WTC11 (cell line): Measurements from ENCODE around the gene NANOS1. TPM values are rescaled to one million over a fixed set of nuclear protein-coding genes. Genes with fewer than 3 reads are reported as not detected.

Source experiments
- ATAC-seq: fragments of 200-7000 bp; cut with Tn5 transposase; 2 replicates; pipeline ENCODE4 v1.10.0; 2021; ENCODE audit warnings: mild to moderate bottlenecking, moderate library complexity
- CTCF ChIA-PET: fragments of 300-600 bp; sonication (Branson Sonifier 250); formaldehyde crosslinking; loops from one replicate; lab custom pipeline; 2021; ENCODE audit warnings: antibody characterized with exemption; lab: Charles Lee
- POLR2A ChIA-PET: fragments of 350-600 bp; sonication (Branson Sonifier 250); formaldehyde crosslinking; loops from one replicate; lab custom pipeline; 2021; ENCODE audit warnings: antibody characterized with exemption; lab: Charles Lee
- DNase-seq: peaks from one replicate; pipeline ENCODE4 v3.0.0; 2021; ENCODE audit warnings: low spot score
- H3K27ac Mint-ChIP-seq: 2 replicates; pipeline ENCODE4 v1.8.0; 2021; ENCODE audit warnings: mixed read lengths
- H3K27me3 Mint-ChIP-seq: 2 replicates; pipeline ENCODE4 v1.8.0; 2021; ENCODE audit warnings: low read depth, mild to moderate bottlenecking, moderate library complexity, mixed read lengths
- H3K36me3 Mint-ChIP-seq: 2 replicates; pipeline ENCODE4 v1.8.0; 2021; ENCODE audit warnings: mixed read lengths
- H3K4me1 Mint-ChIP-seq: 2 replicates; pipeline ENCODE4 v1.8.0; 2022; ENCODE audit warnings: mixed read lengths
- H3K4me3 Mint-ChIP-seq: 2 replicates; pipeline ENCODE4 v1.8.0; 2021; ENCODE audit warnings: mild to moderate bottlenecking, moderate library complexity, mixed read lengths
- H3K9me3 Mint-ChIP-seq: 2 replicates; pipeline ENCODE4 v1.8.0; 2021; ENCODE audit warnings: mixed read lengths
- ARID4B ChIP-seq: sonication (generic); formaldehyde crosslinking; IDR thresholded peaks from 2 replicates; pipeline ENCODE4 v1.8.0; 2023; ENCODE audit warnings: missing genetic modification reagents, mild to moderate bottlenecking, borderline replicate concordance
- E2F1 ChIP-seq: sonication (generic); formaldehyde crosslinking; IDR thresholded peaks from 2 replicates; pipeline ENCODE4 v1.8.0; 2022; ENCODE audit warnings: mild to moderate bottlenecking, missing genetic modification reagents
- ELF4 ChIP-seq: sonication (generic); formaldehyde crosslinking; IDR thresholded peaks from 2 replicates; pipeline ENCODE4 v1.8.1; 2022; ENCODE audit warnings: low read depth, mild to moderate bottlenecking, moderate library complexity, missing genetic modification reagents
- FOXJ3 ChIP-seq: sonication (generic); formaldehyde crosslinking; IDR thresholded peaks from 2 replicates; pipeline ENCODE4 v1.9.0; 2021; ENCODE audit warnings: missing genetic modification reagents, mild to moderate bottlenecking, borderline replicate concordance
- JAZF1 ChIP-seq: fragments of 250-450 bp; sonication (Bioruptor Pico); IDR thresholded peaks from 2 replicates; pipeline ENCODE4 v1.9.0; 2021; ENCODE audit warnings: moderate library complexity, mild to moderate bottlenecking, inconsistent platforms
- JUN ChIP-seq: sonication (generic); formaldehyde crosslinking; IDR thresholded peaks from 2 replicates; pipeline ENCODE4 v1.8.0; 2023; ENCODE audit warnings: mild to moderate bottlenecking, missing genetic modification reagents
- KAT7 ChIP-seq: sonication (generic); formaldehyde crosslinking; IDR thresholded peaks from 2 replicates; pipeline ENCODE4 v1.8.1; 2023; ENCODE audit warnings: missing genetic modification reagents, mild to moderate bottlenecking, borderline replicate concordance
- MAX ChIP-seq: sonication (generic); formaldehyde crosslinking; IDR thresholded peaks from 2 replicates; pipeline ENCODE4 v1.8.0; 2022; ENCODE audit warnings: mild to moderate bottlenecking, missing genetic modification reagents
- NFATC4 ChIP-seq: fragments of 250-450 bp; sonication (Bioruptor Pico); IDR thresholded peaks from 2 replicates; pipeline ENCODE4 v1.9.0; 2021; ENCODE audit warnings: mild to moderate bottlenecking
- NFYB ChIP-seq: sonication (generic); formaldehyde crosslinking; conservative IDR thresholded peaks from 2 replicates; pipeline ENCODE4 v1.8.0; 2022; ENCODE audit warnings: low read depth, missing genetic modification reagents
- RORB ChIP-seq: fragments of 250-450 bp; sonication (Bioruptor Pico); IDR thresholded peaks from 2 replicates; pipeline ENCODE4 v1.9.0; 2021; ENCODE audit warnings: mild to moderate bottlenecking
- ZBTB21 ChIP-seq: sonication (generic); formaldehyde crosslinking; IDR thresholded peaks from 2 replicates; pipeline ENCODE4 v1.8.1; 2023; ENCODE audit warnings: mild to moderate bottlenecking, missing genetic modification reagents, borderline replicate concordance
- ZSCAN18 ChIP-seq: fragments of 250-450 bp; sonication (Bioruptor Pico); IDR thresholded peaks from 2 replicates; pipeline ENCODE4 v2.1.2; 2022; ENCODE audit warnings: mild to moderate bottlenecking, moderate library complexity
- total RNA-seq: library from RNA; stranded (reverse); gene quantifications from 3 replicates; pipeline ENCODE4 v1.2.3, GENCODE V29; 2021
- TF ChIP-seq, protein P1 (sequence below): sonication (generic); formaldehyde crosslinking; IDR thresholded peaks from 2 replicates; pipeline ENCODE4 v1.8.0; 2022; ENCODE audit warnings: mild to moderate bottlenecking, missing genetic modification reagents
- TF ChIP-seq, protein P2 (sequence below): fragments of 250-450 bp; sonication (Bioruptor Pico); IDR thresholded peaks from 2 replicates; pipeline ENCODE4 v1.9.0; 2021; ENCODE audit warnings: mild to moderate bottlenecking
- TF ChIP-seq, protein P3 (sequence below): sonication (generic); formaldehyde crosslinking; IDR thresholded peaks from 2 replicates; pipeline ENCODE4 v1.8.1; 2023; ENCODE audit warnings: mild to moderate bottlenecking, moderate library complexity, missing genetic modification reagents

Gene NANOS1
- total RNA-seq, 1 experiment from 2014 or later, result 2.9 TPM

DNA sequence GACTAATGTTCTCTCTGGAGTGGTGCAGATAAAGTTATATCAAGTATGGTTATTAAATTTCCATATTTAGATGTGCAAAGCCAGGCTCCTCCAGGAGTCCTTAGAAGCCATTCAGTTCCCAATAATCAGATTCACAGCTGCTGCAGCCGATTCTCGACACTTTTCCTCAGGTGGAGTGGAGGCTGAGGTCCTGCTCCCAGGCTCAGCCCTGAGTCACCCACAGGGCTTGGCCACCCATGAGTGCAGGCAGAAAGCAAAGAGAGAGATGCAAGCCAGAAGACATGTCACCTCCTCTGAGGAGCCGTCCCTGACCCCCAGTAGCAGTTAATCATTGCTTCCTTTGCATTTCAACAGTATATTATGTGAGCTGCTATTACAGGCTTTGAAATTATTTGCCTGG lies 36.3 kb upstream of the NANOS1 start:
- no peaks in the 10 kb centered on the region for H3K4me1 Mint-ChIP-seq
- H3K9me3 Mint-ChIP-seq, result peaks cover 8% of the 10 kb centered on the region; the same call in 1 of the 2 replicates
- ChIA-PET CTCF (no interaction called here), POLR2A (no interaction called here)
- no peak for TF ChIP-seq ZSCAN18 (CRISPR knock-in tag)
- no peak for TF ChIP-seq KAT7
- no peak for TF ChIP-seq E2F1 (CRISPR knock-in tag)
- no peak for TF ChIP-seq ZBTB21 (CRISPR knock-in tag)
- no peak for TF ChIP-seq RORB
- TF ChIP-seq, protein P1, sequence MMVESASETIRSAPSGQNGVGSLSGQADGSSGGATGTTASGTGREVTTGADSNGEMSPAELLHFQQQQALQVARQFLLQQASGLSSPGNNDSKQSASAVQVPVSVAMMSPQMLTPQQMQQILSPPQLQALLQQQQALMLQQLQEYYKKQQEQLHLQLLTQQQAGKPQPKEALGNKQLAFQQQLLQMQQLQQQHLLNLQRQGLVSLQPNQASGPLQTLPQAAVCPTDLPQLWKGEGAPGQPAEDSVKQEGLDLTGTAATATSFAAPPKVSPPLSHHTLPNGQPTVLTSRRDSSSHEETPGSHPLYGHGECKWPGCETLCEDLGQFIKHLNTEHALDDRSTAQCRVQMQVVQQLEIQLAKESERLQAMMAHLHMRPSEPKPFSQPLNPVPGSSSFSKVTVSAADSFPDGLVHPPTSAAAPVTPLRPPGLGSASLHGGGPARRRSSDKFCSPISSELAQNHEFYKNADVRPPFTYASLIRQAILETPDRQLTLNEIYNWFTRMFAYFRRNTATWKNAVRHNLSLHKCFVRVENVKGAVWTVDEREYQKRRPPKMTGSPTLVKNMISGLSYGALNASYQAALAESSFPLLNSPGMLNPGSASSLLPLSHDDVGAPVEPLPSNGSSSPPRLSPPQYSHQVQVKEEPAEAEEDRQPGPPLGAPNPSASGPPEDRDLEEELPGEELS (CRISPR knock-in tag), result no peak
- TF ChIP-seq MAX, result no peak
- TF ChIP-seq FOXJ3 (CRISPR knock-in tag), result no peak
- TF ChIP-seq JUN (CRISPR knock-in tag), result no peak
- TF ChIP-seq ELF4 (CRISPR knock-in tag), result no peak
- H3K36me3 Mint-ChIP-seq, result no peaks in the 10 kb centered on the region
- ATAC-seq (no peak), DNase-seq (no peak)
- no peak overlapping the region for H3K4me3 Mint-ChIP-seq
- no peaks in the 10 kb centered on the region for H3K27me3 Mint-ChIP-seq
- H3K27ac Mint-ChIP-seq, result no peak overlapping the region

GRCh38 chr10:118994321-118994720 lies 35.2 kb upstream of the NANOS1 start:
- ATAC-seq (no peak), DNase-seq (no peak)
- Mint-ChIP-seq H3K27me3 (no peaks in the 10 kb centered on the region), H3K4me1 (no peaks in the 10 kb centered on the region), H3K4me3 (no peak overlapping the region), H3K36me3 (no peaks in the 10 kb centered on the region), H3K9me3 (peaks cover 8% of the 10 kb centered on the region; the same call in 1 of the 2 replicates), H3K27ac (no peak overlapping the region)
- POLR2A ChIA-PET, result interaction anchor here (0.6 kb wide), 1 partner anchor 174 kb away, joined by 4 read pairs; no protein-coding TSS in a partner anchor
- TF ChIP-seq, protein P2, sequence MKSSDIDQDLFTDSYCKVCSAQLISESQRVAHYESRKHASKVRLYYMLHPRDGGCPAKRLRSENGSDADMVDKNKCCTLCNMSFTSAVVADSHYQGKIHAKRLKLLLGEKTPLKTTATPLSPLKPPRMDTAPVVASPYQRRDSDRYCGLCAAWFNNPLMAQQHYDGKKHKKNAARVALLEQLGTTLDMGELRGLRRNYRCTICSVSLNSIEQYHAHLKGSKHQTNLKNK (CRISPR knock-in tag), result no peak
- no peak for TF ChIP-seq JAZF1
- TF ChIP-seq NFYB (CRISPR knock-in tag), result no peak
- TF ChIP-seq, protein P3, sequence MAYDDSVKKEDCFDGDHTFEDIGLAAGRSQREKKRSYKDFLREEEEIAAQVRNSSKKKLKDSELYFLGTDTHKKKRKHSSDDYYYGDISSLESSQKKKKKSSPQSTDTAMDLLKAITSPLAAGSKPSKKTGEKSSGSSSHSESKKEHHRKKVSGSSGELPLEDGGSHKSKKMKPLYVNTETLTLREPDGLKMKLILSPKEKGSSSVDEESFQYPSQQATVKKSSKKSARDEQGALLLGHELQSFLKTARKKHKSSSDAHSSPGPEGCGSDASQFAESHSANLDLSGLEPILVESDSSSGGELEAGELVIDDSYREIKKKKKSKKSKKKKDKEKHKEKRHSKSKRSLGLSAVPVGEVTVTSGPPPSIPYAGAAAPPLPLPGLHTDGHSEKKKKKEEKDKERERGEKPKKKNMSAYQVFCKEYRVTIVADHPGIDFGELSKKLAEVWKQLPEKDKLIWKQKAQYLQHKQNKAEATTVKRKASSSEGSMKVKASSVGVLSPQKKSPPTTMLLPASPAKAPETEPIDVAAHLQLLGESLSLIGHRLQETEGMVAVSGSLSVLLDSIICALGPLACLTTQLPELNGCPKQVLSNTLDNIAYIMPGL, result no peak
- no peak for TF ChIP-seq ARID4B (CRISPR knock-in tag)
- no peak for TF ChIP-seq NFATC4 (CRISPR knock-in tag)
- CTCF ChIA-PET, result no interaction called here
